Erythroblast (primary cell): ENCODE data around the gene CEP162.

Source experiments
- GATA1 ChIP-seq: IDR thresholded peaks from 2 replicates; pipeline ENCODE4 v1.6.1; 2011; ENCODE audit warnings: low read depth, mild to moderate bottlenecking, control low read depth, low read length, moderate library complexity
- POLR2A ChIP-seq: IDR thresholded peaks from 2 replicates; pipeline ENCODE4 v1.6.1; 2011; ENCODE audit warnings: mild to moderate bottlenecking, low read length

- no peak for TF ChIP-seq POLR2A
- no peak for TF ChIP-seq GATA1
Observed at GRCh38 chr6:84213217-84213616, 14.2 kb downstream of the CEP162 start.
